Fibroblast of skin of left quadriceps (primary cell): ENCODE measurements around the gene ZNHIT1.
"Not testable (repeated sequence)": the region's sequence is repeated elsewhere in the genome, so short reads cannot be mapped to it uniquely, and the experiment has no call there.

Experiments
- DNase-seq, 2 experiments: peaks; one replicate each; pipeline ENCODE4 v3.0.0-alpha.2; 2013; ENCODE audit warnings: low read depth in 2 of 2

ZNHIT1 gene

DNA sequence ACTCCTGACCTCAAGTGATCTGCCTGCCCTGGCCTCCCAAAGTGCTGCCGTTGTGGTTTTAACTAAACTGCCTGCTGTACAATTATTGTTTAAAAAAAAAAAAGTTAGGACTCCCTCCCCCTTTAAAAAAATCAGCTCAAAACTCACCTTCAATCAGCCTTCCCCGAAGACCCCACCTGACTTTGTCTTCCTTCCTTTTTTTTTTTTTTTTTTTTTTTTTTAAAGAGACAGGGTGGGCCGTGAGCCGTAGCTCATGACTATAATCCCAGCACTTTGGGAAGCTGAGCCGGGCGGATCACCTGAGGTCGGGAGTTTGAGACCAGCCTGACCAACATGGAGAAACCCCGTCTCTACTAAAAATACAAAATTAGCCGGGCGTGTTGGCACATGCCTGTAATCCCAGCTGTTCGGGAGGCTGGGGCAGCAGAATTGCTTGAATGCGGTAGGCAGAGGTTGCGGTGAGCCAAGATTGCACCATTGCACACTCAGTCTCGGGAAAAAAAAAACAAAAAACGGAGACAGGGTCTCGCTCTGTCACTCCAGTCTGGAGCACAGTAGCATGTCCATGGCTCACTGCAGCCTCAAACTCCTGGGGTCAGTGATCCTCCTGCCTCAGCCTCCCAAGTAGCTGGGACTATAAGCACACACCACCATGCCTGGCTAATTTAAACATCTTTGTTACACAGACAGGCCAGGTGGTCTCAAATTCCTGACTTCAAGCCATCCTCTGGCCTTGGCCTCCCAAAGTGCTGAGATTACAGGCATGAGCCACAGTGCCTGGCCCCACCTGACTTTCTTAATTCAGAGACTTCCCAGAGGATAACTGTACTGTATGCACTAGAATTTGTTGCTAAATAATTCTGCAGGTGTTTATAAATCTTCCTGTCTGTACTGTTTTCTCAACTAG is 23.7 kb downstream of the ZNHIT1 start:
- DNase-seq, result no peak

DNA sequence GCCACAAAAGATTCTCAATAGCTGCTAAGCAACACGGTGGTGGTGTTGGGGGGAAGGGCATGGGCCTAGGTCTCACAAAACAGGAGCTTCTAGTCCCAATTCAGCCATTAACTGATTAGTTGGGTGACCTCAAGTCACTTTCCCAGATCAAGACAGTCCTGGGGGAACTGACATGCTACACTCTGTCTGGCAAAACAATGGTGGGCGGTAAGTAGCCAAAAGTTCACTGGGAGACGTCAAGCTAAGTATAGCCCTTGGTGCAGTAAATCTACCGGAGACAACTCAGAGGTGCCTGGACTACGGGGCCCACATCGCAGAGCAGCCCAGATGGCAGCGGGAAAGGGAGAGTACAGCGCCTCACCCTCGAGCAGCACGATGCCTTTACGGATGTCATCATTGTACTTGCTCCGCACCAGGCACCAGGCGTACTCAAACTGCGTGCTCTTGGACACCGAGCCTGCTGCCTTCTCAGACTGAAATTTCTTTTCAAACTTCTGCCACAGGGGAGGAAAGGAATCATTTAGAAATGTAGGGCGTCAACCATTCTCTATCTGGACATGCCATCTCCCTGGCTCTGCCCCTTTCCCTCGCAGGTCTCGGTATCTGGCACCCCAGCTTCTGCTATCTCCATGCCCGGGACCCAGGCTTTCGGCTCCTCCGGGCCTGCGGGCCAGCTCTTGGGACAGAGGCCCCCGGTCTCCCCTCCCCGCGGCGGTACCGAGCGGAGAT is 25.8 kb downstream of the ZNHIT1 start:
- DNase-seq, result no peak

DNA sequence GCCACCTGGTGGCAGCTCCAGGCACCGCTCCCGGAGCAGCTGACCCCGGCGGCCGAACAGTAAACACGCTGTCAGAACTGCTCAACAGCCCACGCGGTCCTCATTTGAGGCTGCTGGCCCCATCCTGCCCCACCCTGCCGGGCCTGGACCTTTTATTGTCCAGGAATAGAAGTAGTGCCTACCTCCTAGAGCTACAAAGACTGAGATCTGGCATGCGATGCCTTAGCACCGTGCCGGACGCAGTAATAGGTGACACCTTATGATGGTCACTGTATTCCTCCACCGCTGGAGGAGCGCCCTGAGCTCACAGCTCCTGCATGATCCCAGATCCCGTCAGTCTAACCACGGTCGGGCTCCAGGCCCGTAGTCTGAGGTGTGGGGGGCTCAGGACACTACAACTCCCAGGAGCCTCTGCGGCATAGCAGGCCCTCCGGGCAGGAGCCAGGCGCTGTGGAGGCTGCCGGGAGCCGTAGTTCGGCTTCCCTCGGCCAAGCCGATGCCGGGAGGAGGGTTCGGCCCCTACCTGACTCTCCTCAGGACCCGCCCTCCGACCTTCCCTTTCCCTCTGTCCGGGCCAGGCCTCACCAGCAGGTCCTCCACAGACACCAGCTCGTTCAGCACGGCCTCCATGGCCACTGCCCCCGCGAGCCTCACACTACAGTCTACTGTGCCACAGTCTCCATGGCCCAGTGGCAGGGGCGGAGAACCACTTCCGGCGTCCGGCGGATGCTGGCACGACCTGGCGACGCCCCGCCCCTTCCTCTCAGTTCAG is 26.6 kb downstream of the ZNHIT1 start, which contains the start of gene FIS1:
Gene FIS1, minus strand, starts transcription at position 707 of the 772 bp plus-strand sequence. Its CDS starts 77 bp downstream, at position 630.
- peak; percentile 68 to 71 for DNase-seq

DNA sequence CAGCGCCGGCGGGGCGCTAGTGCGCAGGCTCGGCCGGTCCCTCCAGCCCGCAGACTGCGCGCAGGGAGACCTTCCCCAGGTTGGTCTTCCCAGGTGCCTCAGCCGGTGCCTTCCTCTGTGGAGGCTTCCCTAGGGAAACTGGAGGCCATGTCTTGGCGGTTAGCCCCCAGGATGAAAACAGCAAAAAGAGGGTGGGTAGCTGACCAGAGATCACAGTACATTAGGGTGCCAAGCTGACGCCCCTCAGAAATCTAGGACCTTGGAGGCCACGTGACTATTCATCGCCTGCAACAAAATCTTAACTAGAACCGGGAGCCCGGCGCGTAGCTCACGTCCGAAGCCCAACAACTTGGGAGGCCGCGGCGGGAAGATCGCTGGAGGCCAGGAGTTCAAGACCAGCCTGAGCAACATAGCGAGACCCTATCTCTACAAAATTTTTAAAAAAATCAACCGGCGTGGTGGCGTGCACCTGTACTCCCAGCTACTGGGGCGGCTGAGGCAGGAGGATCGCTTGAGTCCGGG is 27.2 kb downstream of the ZNHIT1 start:
- DNase-seq, result no peak

DNA sequence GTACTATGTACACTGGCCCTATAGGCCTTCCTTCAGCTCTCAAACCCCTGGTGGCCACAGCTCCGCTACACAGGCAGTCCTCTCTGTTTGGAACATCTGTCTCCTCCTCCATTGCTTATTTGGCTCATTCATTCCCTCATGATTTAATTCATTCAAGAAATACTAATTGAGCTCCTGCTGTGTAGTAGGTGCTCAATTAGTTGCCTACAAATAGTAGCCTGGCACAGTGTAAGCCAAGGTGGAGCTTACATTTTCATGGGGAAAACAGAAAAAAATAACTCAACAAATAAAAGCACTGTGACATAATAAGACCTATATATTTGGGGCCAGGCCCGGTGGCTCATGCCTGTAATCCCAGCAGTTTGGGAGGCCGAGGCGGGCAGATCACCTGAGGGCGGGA is 30.3 kb downstream of the ZNHIT1 start:
- DNase-seq, result no peak

DNA sequence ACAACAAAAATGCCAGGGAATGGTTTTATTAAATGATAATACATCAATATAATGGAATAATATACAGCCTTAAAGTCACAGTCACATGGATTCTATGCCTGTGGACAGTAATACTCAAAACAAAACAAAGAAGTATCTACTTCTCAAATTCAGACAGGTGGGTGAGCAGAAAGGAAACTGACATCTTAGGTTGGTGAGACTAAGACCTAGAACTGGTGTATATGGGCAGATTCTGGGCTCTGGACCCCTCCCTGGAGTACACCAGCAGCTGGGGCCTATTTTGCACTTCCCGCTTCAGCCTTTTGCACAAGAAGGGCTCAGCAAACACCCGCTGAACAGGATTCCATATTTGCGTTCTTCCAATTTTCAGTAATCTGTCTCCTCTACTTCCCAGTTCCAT is 32.4 kb downstream of the ZNHIT1 start:
- DNase-seq, result no peak

DNA sequence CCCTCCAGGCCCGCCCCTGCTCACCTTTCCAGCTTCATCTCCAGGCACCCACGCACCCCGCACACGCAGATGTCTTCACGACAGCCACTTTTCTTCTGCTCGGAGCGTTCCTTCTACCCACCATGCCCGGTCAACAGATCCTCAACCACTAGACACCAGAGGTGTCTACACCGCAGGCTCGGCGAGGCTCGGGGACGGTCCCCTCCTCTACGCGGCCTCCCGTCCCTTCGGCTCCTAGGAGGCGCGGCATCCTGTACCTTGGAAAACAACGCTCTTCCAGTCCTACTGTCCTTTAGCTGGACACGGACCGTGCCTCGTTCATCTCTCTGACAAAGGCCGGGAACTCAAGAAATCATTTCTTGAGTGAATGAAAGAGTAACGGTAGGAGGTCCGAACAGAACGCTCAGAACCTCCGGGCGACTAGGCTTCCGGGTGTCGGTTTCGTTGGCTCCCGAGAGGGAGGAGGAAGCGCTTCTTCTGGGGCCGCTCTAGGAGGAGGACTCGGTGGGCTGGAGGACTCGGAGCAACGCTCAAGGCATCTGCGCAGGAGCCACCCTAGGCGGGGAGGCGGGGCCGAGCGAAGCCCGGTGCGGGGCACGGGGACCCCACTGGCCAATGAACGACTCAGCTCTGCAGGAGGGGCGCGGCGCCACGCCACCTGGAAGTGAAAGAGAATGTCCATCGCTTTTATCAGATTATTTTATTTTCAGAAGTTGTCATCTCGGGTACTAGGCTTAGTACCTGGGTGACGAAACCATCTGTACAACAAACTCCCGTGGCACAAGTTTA is 34.1 kb downstream of the ZNHIT1 start:
- DNase-seq, result peak; percentile 95 to 96

DNA sequence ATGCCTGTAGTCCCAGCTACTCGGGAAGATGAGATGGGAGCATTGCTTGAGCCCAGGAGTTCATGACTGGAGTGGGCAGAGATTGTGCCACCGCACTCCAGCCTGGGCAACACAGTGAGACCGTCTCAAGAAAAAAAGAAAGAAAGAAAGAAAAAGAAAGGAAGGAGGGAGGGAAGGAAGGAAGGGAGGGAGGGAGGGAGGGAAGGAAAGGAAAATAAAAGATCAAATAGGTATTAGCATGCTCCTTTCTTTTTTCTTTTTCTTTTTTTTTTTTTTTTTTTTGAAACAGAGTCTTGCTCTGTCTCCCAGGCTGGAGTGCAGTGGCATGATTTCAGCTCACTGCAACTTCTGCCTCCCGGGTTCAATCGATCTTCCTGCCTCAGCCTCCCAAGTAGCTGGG is 35.2 kb downstream of the ZNHIT1 start:
- not testable (repeated sequence) for DNase-seq

DNA sequence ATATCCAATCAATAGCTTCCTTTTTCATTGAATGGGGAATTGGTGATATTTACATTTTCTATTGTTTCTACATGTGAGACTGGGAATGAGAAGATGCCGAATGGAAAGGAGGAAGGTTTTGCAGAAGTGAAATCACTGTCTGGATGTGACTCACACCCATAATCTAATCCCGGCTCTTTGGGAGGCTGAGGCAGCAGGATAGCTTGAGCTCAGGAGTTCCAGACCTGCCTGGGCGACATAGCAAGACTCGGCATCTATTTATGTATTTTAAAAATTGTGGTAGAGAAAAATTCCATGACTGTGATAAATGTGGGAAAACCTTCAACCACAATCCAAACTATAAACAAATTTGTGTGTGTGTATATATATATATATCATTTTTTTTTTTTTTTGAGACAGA is 37.8 kb downstream of the ZNHIT1 start:
- DNase-seq, result no peak

DNA sequence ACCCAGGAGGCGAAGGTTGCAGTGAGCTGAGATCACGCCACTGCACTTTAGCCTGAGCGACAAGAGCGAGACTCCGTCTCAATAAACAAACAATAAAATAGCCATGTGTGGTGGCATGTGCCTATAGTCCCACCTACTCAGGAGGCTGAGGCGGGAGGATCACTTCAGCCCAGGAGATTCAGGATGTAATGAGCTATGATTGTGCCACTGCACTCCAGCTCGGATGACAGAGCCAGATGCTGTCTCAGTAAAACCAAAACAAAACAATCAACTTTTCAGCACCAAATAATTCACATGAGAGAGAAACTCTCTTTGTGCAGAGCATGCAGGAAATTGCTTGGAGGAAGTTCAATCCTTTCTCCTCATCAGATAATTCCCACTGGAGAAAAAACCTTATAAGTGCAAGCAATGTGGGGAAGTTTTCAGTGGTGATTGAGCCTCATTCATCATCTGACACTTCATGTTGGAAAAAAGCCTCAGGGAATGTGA is 40.3 kb downstream of the ZNHIT1 start:
- peak; percentile 54 for DNase-seq

DNA sequence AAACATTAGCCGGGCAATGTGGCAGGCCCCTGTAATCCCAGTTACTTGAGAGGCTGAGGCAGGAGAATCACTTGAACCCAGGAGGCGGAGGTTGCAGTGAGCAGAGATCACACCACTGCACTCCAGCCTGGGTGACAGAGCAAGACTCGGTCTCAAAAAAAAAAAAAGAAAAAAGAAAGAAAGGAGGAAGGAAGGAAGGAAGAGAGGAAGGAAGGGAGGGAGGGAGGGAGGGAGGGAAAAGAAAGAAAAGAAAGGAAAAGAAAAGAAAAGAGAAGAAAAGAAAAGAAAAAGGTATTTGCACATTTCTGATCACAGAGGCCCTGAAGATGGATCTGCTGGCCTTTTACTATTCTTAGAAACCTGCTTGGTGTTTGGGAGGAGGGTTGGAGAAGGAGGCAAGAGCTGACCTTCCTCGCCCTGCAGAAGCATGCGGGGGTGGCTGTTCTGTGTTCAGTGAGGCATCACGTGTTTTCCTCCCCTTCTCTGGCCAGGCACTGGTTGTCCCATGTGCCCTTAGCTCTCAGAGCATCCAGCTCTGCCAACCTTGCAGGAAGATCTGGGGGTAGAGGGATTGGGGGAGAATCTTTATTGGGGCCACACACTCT is 46.2 kb downstream of the ZNHIT1 start:
- not testable (repeated sequence) for DNase-seq

DNA sequence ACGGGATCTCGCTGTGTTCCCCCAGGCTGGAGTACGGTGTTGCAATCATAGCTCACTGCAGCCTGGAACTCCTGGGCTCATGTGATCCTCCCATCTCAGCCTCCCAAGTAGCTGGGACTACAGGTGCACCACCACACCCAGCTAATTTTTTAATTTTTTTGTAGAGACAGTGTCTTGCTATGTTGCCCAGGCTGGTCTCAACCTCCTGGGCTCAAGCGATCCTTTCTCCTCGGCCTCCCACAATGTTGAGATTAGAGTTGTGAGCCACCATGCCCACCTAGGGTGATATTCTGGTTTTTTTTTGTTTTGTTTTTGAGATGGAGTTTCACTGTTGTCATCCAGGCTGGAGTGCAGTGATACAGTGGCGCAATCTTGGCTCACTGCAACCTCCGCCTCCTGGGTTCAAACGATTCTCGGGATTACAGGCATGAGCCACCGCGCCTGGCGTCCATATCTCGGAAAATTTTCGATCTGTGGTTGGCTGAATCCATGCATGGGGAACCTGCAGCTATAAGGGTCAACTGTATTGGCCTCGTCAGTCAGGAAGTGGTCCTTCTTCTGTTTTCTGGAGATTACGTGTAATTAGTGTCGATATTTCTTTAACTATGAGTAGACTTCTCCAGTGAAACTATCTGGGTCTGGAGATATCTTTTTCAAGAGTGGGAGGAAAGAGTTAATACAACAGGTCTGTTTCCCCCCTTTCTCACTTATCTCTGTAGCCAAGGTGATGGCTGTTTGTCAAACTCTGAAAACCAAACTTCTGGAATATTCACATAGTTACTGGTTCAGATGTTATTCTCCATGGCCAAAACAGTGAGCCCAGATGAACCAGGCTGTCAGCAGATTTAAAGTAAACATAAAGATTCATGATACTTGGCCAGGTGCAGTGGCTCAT is 47.9 kb downstream of the ZNHIT1 start:
- DNase-seq, result no peak

DNA sequence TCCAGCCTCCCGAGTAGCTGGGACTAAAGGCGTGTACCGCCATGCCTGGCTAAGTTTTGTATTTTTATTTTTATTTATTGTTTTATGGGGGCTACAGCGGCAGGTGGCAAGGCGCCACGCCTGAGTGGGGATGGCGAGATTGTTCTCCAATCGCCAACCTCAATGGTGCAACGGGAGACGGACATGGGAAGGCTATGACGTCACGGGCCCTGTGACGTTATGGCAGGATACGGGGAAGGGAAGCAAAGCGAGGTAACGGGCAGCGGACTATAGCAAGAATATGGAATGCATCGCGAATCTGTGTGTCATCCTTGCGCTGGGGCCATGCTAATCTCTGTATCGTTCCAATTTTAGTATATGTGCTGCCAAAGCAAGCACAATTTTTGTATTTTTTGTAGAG is 51.7 kb downstream of the ZNHIT1 start:
- no peak for DNase-seq

DNA sequence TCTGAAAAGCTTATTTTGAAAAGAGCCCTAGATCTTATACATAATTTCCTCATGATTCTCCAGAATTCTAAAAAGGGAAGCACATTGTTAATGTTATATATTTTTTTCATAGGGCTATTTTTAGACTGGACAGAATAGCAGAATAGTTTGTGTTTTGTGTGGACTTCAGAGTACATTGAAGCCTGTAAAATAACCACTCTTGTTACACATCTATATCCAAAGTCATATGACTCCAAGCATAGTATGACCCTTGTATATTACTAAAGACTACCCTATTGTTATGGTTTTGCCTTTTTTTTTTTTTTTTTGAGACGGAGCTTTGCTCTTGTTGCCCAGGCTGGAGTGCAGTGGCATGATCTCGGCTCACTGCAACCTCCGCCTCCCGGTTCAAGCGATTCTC is 53.1 kb downstream of the ZNHIT1 start:
- no peak for DNase-seq

DNA sequence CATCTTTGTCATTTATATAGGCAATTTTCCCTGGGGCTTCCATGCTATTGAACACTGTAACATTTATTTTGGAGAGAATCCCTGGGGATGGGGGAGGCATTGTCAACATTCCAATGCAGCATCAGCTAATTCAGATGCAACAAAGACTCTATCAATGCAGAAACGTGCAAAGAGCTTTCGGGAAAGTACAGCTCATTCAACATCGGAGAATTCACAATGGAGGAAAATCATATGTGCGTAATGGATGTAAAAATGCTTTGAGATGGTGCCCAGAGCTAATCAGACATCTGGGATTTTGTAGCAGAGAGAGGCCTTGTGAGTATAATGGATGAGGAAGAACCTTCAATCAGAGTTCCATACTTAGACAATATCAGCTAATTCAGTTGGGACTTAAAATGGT is 55.2 kb downstream of the ZNHIT1 start:
- DNase-seq, result no peak
